HepG2 (cell line): Measurements from ENCODE around the gene CD180. TPM values are rescaled to one million over a fixed set of nuclear protein-coding genes. Genes with fewer than 3 reads are reported as not detected.

Source experiments
- ATAC-seq: fragments of 200-7000 bp; cut with Tn5 transposase; 3 replicates; pipeline ENCODE4 v1.9.1; 2020; ENCODE audit warnings: mild to moderate bottlenecking, moderate library complexity
- BruUV-seq: library from RNA; stranded (reverse); fragments of 400-500 nt; replicated peaks from 2 replicates; lab custom pipeline; 2021; lab: Mats Ljungman, UMichigan
- CTCF ChIA-PET: fragments of 300-600 bp; formaldehyde crosslinking; extraction: SDS; loops from one replicate; lab custom pipeline; 2021; ENCODE audit warnings: low total read pairs, inconsistent platforms, low intra/inter-chr PET ratio; lab: Yijun Ruan, JAX
- POLR2A ChIA-PET: fragments of 350-600 bp; sonication (Branson Sonifier 250); formaldehyde crosslinking; loops from one replicate; lab custom pipeline; 2020; ENCODE audit warnings: antibody characterized with exemption, inconsistent platforms; lab: Yijun Ruan, JAX
- DNase-seq: peaks from one replicate; pipeline ENCODE4 v3.0.0-alpha.2; 2015; ENCODE audit warnings: low spot score
- FAIRE-seq: peaks from 3 replicates; lab custom pipeline; 2011; peaks lifted over from hg19 to GRCh38; lab: Jason Lieb, UNC
- H2AFZ ChIP-seq: one replicate; pipeline ENCODE4 v1.6.1; 2011; ENCODE audit warnings: low read length, inconsistent platforms
- H3K27ac ChIP-seq: fragments of 300-600 bp; 3 replicates; pipeline ENCODE4 v1.8.0; 2011; ENCODE audit warnings: mixed run types, mild to moderate bottlenecking, mixed read lengths, low read length, inconsistent platforms; ENCODE audit not compliant: insufficient read depth; ENCODE audit errors: extremely low read length
- H3K27me3 ChIP-seq, 2 experiments: fragments of 200-600 bp in 1 of 2; 2 replicates in 1 of 2; 3 replicates in 1 of 2; pipeline versions ENCODE4 v1.6.0 to v1.8.0; 2011; ENCODE audit warnings: low read length in 2 of 2, mild to moderate bottlenecking in 2 of 2, moderate library complexity in 2 of 2, inconsistent platforms in 1 of 2; ENCODE audit not compliant: insufficient read depth in 2 of 2, control insufficient read depth in 1 of 2
- H3K36me3 ChIP-seq, 2 experiments: fragments of 200-600 bp in 1 of 2; replicated peaks in 1 of 2; 2 replicates in 1 of 2; 3 replicates in 1 of 2; pipeline versions ENCODE4 v1.5.1 to v1.8.0; 2011; ENCODE audit warnings: low read length in 2 of 2, inconsistent platforms in 1 of 2; ENCODE audit not compliant: insufficient read depth in 2 of 2, control insufficient read depth in 1 of 2
- H3K4me1 ChIP-seq: 2 replicates; pipeline ENCODE4 v1.5.1; 2012; ENCODE audit warnings: low read length, inconsistent platforms; ENCODE audit not compliant: insufficient read depth
- H3K4me2 ChIP-seq: 2 replicates; pipeline ENCODE4 v1.6.0; 2011; ENCODE audit warnings: low read depth, low read length, inconsistent platforms
- H3K4me3 ChIP-seq, 3 experiments: fragments of 200-600 bp in 1 of 3; sonication (generic), shearing (Covaris generic) in 1 of 3; replicated peaks in 1 of 3; 2 replicates each; pipeline ENCODE4 v1.5.1; 2011 to 2016; ENCODE audit warnings: low read length in 3 of 3, inconsistent platforms in 2 of 3, low read depth in 2 of 3, mild to moderate bottlenecking in 2 of 3, control low read depth in 1 of 3, mixed read lengths in 1 of 3; ENCODE audit not compliant: insufficient read depth in 1 of 3
- H3K79me2 ChIP-seq: one replicate; pipeline ENCODE4 v1.6.1; 2011; ENCODE audit warnings: low read length, inconsistent platforms; ENCODE audit not compliant: insufficient read depth
- H3K9ac ChIP-seq: 2 replicates; pipeline ENCODE4 v1.6.0; 2011; ENCODE audit warnings: mild to moderate bottlenecking, low read depth, low read length, inconsistent platforms; ENCODE audit not compliant: insufficient read depth
- H3K9me3 ChIP-seq: 2 replicates; pipeline ENCODE4 v1.5.1; 2012; ENCODE audit warnings: mild to moderate bottlenecking, low read length
- H4K20me1 ChIP-seq: 2 replicates; pipeline ENCODE4 v1.6.0; 2011; ENCODE audit warnings: inconsistent platforms, mild to moderate bottlenecking, low read length, moderate library complexity; ENCODE audit not compliant: insufficient read depth
- GABPA ChIP-seq, 2 experiments: IDR thresholded peaks; 2 replicates each; pipeline ENCODE4 v1.6.1; 2011 to 2016; ENCODE audit warnings: low read depth in 2 of 2, low read length in 1 of 2, missing biosample characterization in 1 of 2, missing genetic modification characterization in 1 of 2
- HIVEP1 ChIP-seq: sonication (generic); formaldehyde crosslinking; IDR thresholded peaks from 2 replicates; pipeline ENCODE4 v1.4.0; 2020; ENCODE audit warnings: mild to moderate bottlenecking, missing genetic modification reagents
- IRF2 ChIP-seq: IDR thresholded peaks from 2 replicates; pipeline ENCODE4 v1.6.1; 2018; ENCODE audit warnings: missing genetic modification reagents, missing compliant biosample characterization
- MBNL3 ChIP-seq: fragments of 250-450 bp; sonication (Bioruptor Pico); conservative IDR thresholded peaks from 2 replicates; pipeline ENCODE4 v1.8.0; 2022; ENCODE audit warnings: mild to moderate bottlenecking, inconsistent platforms
- NCOA2 ChIP-seq: sonication (generic); formaldehyde crosslinking; IDR thresholded peaks from 2 replicates; pipeline ENCODE4 v1.8.0; 2022; ENCODE audit warnings: inconsistent platforms
- POLR2G ChIP-seq: fragments of 200-400 bp; formaldehyde crosslinking; IDR thresholded peaks from 2 replicates; pipeline ENCODE4 v1.6.1; 2018; ENCODE audit warnings: mild to moderate bottlenecking, low read depth, low read length, moderate library complexity
- SIX4 ChIP-seq: sonication (generic); formaldehyde crosslinking; IDR thresholded peaks from 2 replicates; pipeline ENCODE4 v1.4.0; 2020; ENCODE audit warnings: missing genetic modification reagents
- TBX2 ChIP-seq: sonication (generic); formaldehyde crosslinking; IDR thresholded peaks from 2 replicates; pipeline ENCODE4 v1.5.0; 2020; ENCODE audit warnings: missing genetic modification reagents, mild to moderate bottlenecking, borderline replicate concordance
- TSC22D2 ChIP-seq: sonication (generic); formaldehyde crosslinking; IDR thresholded peaks from 2 replicates; pipeline ENCODE4 v1.5.1; 2020; ENCODE audit warnings: missing genetic modification reagents, mild to moderate bottlenecking, borderline replicate concordance
- ZBTB21 ChIP-seq: sonication (generic); formaldehyde crosslinking; IDR thresholded peaks from 2 replicates; pipeline ENCODE4 v1.4.0; 2020; ENCODE audit warnings: missing genetic modification reagents
- ZBTB3 ChIP-seq: sonication (generic); formaldehyde crosslinking; IDR thresholded peaks from 2 replicates; pipeline ENCODE4 v1.4.0; 2020; ENCODE audit warnings: low read depth, mild to moderate bottlenecking, moderate library complexity, missing genetic modification reagents, borderline replicate concordance
- ZNF33A ChIP-seq: sonication (generic); formaldehyde crosslinking; IDR thresholded peaks from 2 replicates; pipeline ENCODE4 v1.5.1; 2020; ENCODE audit warnings: missing genetic modification reagents, mild to moderate bottlenecking, moderate library complexity, borderline replicate concordance
- ZNF33B ChIP-seq: sonication (generic); formaldehyde crosslinking; IDR thresholded peaks from 2 replicates; pipeline ENCODE4 v1.5.1; 2020; ENCODE audit warnings: mild to moderate bottlenecking, missing genetic modification reagents
- ZNF614 ChIP-seq: IDR thresholded peaks from 2 replicates; pipeline ENCODE4 v1.6.1; 2018; ENCODE audit warnings: missing biosample characterization, missing genetic modification reagents, inconsistent platforms, borderline replicate concordance
- ZNF776 ChIP-seq: sonication (generic); formaldehyde crosslinking; IDR thresholded peaks from 2 replicates; pipeline ENCODE4 v1.4.0; 2020; ENCODE audit warnings: mild to moderate bottlenecking, missing genetic modification reagents
- ZNF781 ChIP-seq: sonication (generic); formaldehyde crosslinking; IDR thresholded peaks from 2 replicates; pipeline ENCODE4 v1.5.1; 2020; ENCODE audit warnings: borderline replicate concordance, mild to moderate bottlenecking, missing genetic modification reagents; ENCODE audit errors: not compliant biosample characterization
- ZNF816 ChIP-seq: sonication (generic); formaldehyde crosslinking; IDR thresholded peaks from 2 replicates; pipeline ENCODE4 v1.8.0; 2022; ENCODE audit warnings: missing genetic modification reagents, mild to moderate bottlenecking, borderline replicate concordance
- WGBS: methylation state at CpG from one replicate; pipeline ENCODE4 v1.1.6; 2017; ENCODE audit warnings: low lambda C conversion rate; 5-methylcytosine and 5-hydroxymethylcytosine counted together
- in situ Hi-C: cut with HindIII; loops from 2 replicates; pipeline ENCODE4 v1.10.0; 2017; ENCODE audit warnings: low pct_unique_long_range_greater_than_20kb; ENCODE audit not compliant: extremely low pct_ligation_motif_present
- intact Hi-C: fragments of 100-400 bp; cut with micrococcal nuclease; formaldehyde crosslinking; loops from one replicate; pipeline ENCODE4 v1.10.0; 2022; ENCODE audit not compliant: unreplicated experiment
- polyA plus RNA-seq, 8 experiments: library from polyadenylated mRNA; depleted of rRNA in 3 of 8; stranded (reverse) in 7 of 8; unstranded in 1 of 8; fragments of >200 nt; fragmentation: Illumina TruSeq in 4 of 8; extraction: Trizol in 4 of 8; gene quantifications; 2 replicates each; pipeline versions ENCODE4 v1.2.1 to v1.2.3, GENCODE V29; 2011 to 2016; ENCODE audit warnings: low read depth in 4 of 8, missing spikeins in 1 of 8, mixed read lengths in 1 of 8; ENCODE audit not compliant: insufficient read depth in 1 of 8
- total RNA-seq, 5 experiments: library from RNA; depleted of rRNA; stranded (reverse); fragments of >200 nt; fragmentation: Illumina TruSeq; extraction: Trizol; gene quantifications; 2 replicates each; pipeline ENCODE4 v1.2.3, GENCODE V29; 2016; ENCODE audit warnings: low read depth in 1 of 5
- TF ChIP-seq, protein P1 (sequence below): sonication (generic); formaldehyde crosslinking; IDR thresholded peaks from 2 replicates; pipeline ENCODE4 v1.4.0; 2020; ENCODE audit warnings: missing genetic modification reagents
- TF ChIP-seq, protein P2 (sequence below): sonication (generic); formaldehyde crosslinking; IDR thresholded peaks from 2 replicates; pipeline ENCODE4 v1.4.0; 2020; ENCODE audit warnings: missing genetic modification reagents
- TF ChIP-seq, protein P3 (sequence below): sonication (generic); formaldehyde crosslinking; IDR thresholded peaks from 2 replicates; pipeline ENCODE4 v1.4.0; 2020; ENCODE audit warnings: missing genetic modification reagents

CD180 gene
- total and polyA plus RNA-seq, 2 of the 13 experiments (the other 11 are each of a cell fraction or from before 2014, with no cell fraction given): not detected

DNA sequence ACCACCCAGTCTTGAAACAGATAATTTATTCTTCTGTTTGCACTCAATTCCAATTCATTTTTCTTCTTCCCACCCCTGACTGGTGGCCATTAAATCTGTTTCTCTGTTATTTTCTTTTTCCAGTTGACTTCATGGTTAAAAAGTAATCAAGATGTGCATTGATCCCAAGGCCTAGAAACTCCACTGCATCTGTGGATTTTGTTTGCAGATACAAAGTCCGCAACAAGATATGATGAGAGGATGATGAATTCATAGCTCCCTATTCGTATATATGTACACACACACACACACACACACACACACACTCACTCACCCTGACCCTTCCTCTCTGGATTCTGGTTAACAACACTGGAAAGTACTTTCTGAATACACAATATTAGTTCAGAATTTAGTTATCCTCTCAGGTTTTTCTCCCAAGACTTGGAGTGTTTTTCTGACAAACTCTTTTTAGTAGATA lies 52.4 kb downstream of the CD180 start:
- H3K79me2 ChIP-seq: no peaks in the 10 kb centered on the region
- H4K20me1 ChIP-seq: no peaks in the 10 kb centered on the region
- peak overlapping the region in 1 of 3 experiments; percentile 20; a peak in 1 of 6 replicates for H3K4me3 ChIP-seq
- peak; percentile 95 for DNase-seq
- POLR2A ChIA-PET: interaction anchor here (0.8 to 2.8 kb wide), 9 partner anchors 20 to 1072 kb away, joined by 3 to 30 read pairs (median 4); partner anchors contain the start of gene PIK3R1
- peak overlapping the region; percentile 86 for H3K27ac ChIP-seq
- H3K9ac ChIP-seq: peak overlapping the region; percentile 48; the same call in 1 of the 2 replicates
- peak overlapping the region; percentile 16 for H2AFZ ChIP-seq
- no peaks in the 10 kb centered on the region for H3K9me3 ChIP-seq
- CTCF ChIA-PET: no interaction called here
- peak; percentile 90 for ATAC-seq
- peaks cover 68% of the 10 kb centered on the region for H3K4me1 ChIP-seq
- peak overlapping the region; percentile 63 for H3K4me2 ChIP-seq
- in situ Hi-C loops: loop anchor here (5.0 kb wide), 1 partner anchor 142 kb away; no protein-coding TSS in a partner anchor
- BruUV-seq: no TSS peak
- intact Hi-C loops: loop anchor here (5.0 kb wide), 3 partner anchors 47 to 152 kb away; no protein-coding TSS in a partner anchor
- 14% methylated on average over 2 of the region's 2 CpGs for WGBS
- H3K36me3 ChIP-seq: peaks cover 4 to 12% of the 10 kb centered on the region in 2 experiments; a peak in 3 of 5 replicates
- no peaks in the 10 kb centered on the region for H3K27me3 ChIP-seq
- no peak for FAIRE-seq
- no peak for TF ChIP-seq ZNF33A (CRISPR knock-in tag)
- TF ChIP-seq, protein P1, sequence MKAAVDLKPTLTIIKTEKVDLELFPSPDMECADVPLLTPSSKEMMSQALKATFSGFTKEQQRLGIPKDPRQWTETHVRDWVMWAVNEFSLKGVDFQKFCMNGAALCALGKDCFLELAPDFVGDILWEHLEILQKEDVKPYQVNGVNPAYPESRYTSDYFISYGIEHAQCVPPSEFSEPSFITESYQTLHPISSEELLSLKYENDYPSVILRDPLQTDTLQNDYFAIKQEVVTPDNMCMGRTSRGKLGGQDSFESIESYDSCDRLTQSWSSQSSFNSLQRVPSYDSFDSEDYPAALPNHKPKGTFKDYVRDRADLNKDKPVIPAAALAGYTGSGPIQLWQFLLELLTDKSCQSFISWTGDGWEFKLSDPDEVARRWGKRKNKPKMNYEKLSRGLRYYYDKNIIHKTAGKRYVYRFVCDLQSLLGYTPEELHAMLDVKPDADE (CRISPR knock-in tag): no peak
- peak; percentile 46; the same call in 1 of the 2 replicates for TF ChIP-seq ZNF614
- TF ChIP-seq HIVEP1: no peak
- TF ChIP-seq IRF2 (CRISPR knock-in tag): peak; percentile 31; the same call in 1 of the 2 replicates
- TF ChIP-seq ZBTB3 (CRISPR knock-in tag): peak; percentile 81; the same call in 1 of the 2 replicates
- TF ChIP-seq SIX4 (CRISPR knock-in tag): 0 out of 2 replicates have a peak, but pooled peaks have one; percentile 39
- no peak for TF ChIP-seq POLR2G
- TF ChIP-seq MBNL3 (CRISPR knock-in tag): no peak
- no peak for TF ChIP-seq ZNF776 (CRISPR knock-in tag)
- TF ChIP-seq ZBTB21: peak; percentile 61; the same call in 1 of the 2 replicates
- peak; percentile 66; the same call in 1 of the 2 replicates for TF ChIP-seq NCOA2 (CRISPR knock-in tag)
- no peak for TF ChIP-seq TSC22D2
- TF ChIP-seq TBX2 (CRISPR knock-in tag): peak; percentile 54
- no peak for TF ChIP-seq ZNF816 (CRISPR knock-in tag)
- TF ChIP-seq GABPA (IDR thresholded peaks at IDR 0.05; ENCODE audit: low read depth, low read length): no peak
- TF ChIP-seq GABPA (CRISPR knock-in tag; IDR thresholded peaks at IDR 0.05; ENCODE audit: low read depth): peak; percentile 39; the same call in 1 of the 2 replicates
- TF ChIP-seq, protein P2, sequence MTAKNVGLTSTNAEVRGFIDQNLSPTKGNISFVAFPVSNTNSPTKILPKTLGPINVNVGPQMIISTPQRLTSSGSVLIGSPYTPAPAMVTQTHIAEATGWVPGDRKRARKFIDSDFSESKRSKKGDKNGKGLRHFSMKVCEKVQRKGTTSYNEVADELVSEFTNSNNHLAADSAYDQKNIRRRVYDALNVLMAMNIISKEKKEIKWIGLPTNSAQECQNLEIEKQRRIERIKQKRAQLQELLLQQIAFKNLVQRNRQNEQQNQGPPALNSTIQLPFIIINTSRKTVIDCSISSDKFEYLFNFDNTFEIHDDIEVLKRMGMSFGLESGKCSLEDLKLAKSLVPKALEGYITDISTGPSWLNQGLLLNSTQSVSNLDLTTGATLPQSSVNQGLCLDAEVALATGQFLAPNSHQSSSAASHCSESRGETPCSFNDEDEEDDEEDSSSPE (CRISPR knock-in tag): no peak
- no peak for TF ChIP-seq ZNF33B (CRISPR knock-in tag)
- TF ChIP-seq, protein P3, sequence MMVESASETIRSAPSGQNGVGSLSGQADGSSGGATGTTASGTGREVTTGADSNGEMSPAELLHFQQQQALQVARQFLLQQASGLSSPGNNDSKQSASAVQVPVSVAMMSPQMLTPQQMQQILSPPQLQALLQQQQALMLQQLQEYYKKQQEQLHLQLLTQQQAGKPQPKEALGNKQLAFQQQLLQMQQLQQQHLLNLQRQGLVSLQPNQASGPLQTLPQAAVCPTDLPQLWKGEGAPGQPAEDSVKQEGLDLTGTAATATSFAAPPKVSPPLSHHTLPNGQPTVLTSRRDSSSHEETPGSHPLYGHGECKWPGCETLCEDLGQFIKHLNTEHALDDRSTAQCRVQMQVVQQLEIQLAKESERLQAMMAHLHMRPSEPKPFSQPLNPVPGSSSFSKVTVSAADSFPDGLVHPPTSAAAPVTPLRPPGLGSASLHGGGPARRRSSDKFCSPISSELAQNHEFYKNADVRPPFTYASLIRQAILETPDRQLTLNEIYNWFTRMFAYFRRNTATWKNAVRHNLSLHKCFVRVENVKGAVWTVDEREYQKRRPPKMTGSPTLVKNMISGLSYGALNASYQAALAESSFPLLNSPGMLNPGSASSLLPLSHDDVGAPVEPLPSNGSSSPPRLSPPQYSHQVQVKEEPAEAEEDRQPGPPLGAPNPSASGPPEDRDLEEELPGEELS (CRISPR knock-in tag): peak; percentile 85
- no peak for TF ChIP-seq ZNF781 (CRISPR knock-in tag)
